T-helper 2 cell treated with Interferon-gamma antibody and Interleukin-4, amounts not matched to agents 100 ng/mL and 5 ng/mL, for 36 hours (primary cell): ENCODE measurements around the gene KCNA1. TPM values are rescaled to one million over a fixed set of nuclear protein-coding genes. Genes with fewer than 3 reads are reported as not detected.

Experiments
- intact Hi-C: fragments of 100-400 bp; cut with micrococcal nuclease; formaldehyde crosslinking; loops from one replicate; pipeline ENCODE4 v1.15.1; 2023
- total RNA-seq: library from RNA; stranded (reverse); gene quantifications from 2 replicates; pipeline ENCODE4 v1.2.3, GENCODE V29; 2022

The KCNA1 gene
- total RNA-seq, 1 donor from 2014 or later = not detected

- intact Hi-C loops = no loop called here
Observed at GRCh38 chr12:4958697-4959375, 49.1 kb downstream of the KCNA1 start.

GRCh38 chr12:4959381-4959780, 49.7 kb downstream of the KCNA1 start:
- intact Hi-C loops = no loop called here

- intact Hi-C loops = no loop called here
Observed at GRCh38 chr12:4960030-4960429, 50.3 kb downstream of the KCNA1 start.

- intact Hi-C loops = no loop called here
Observed at GRCh38 chr12:4960547-4960946, 50.8 kb downstream of the KCNA1 start.

GRCh38 chr12:4961311-4961710, 51.6 kb downstream of the KCNA1 start:
- intact Hi-C loops = no loop called here

- intact Hi-C loops = no loop called here
Observed at GRCh38 chr12:4962539-4963486, 53.1 kb downstream of the KCNA1 start.

Other genes with a start within 250 kb of the KCNA1 start
- 2.1 and 2.9 TPM in 2 replicates for gene GALNT8, start 189.5 kb upstream of the KCNA1 start, total RNA-seq
- gene KCNA5, start 134.0 kb downstream of the KCNA1 start, total RNA-seq = not detected in 2 replicates